Activated naive CD8-positive, alpha-beta T cell treated with anti-CD3 and anti-CD28 coated beads, Interleukin-2, amount 10 ng/mL, durations not matched to agents 7 days and 5 days (primary cell): Measurements from ENCODE around the gene IP6K2. TPM values are rescaled to one million over a fixed set of nuclear protein-coding genes. Genes with fewer than 3 reads are reported as not detected.

ENCODE experiments used
- ATAC-seq: fragments of 150-1000 bp; cut with Tn5 transposase; one replicate; pipeline ENCODE4 v1.10.0; 2021; ENCODE audit warnings: low read depth, moderate library complexity
- POLR2A ChIA-PET: fragments of 350-600 bp; sonication (Branson Sonifier 250); formaldehyde crosslinking; loops from one replicate; lab custom pipeline; 2021; ENCODE audit warnings: antibody characterized with exemption; lab: Charles Lee
- DNase-seq: peaks from one replicate; pipeline ENCODE4 v3.0.0; 2021
- H3K27ac Mint-ChIP-seq: one replicate; pipeline ENCODE4 v1.8.0; 2022; ENCODE audit warnings: mild to moderate bottlenecking, mixed read lengths
- H3K27me3 Mint-ChIP-seq: one replicate; pipeline ENCODE4 v1.8.0; 2022; ENCODE audit warnings: mild to moderate bottlenecking, moderate library complexity, mixed read lengths
- H3K36me3 Mint-ChIP-seq: one replicate; pipeline ENCODE4 v1.8.0; 2021; ENCODE audit warnings: mild to moderate bottlenecking, mixed read lengths
- H3K4me1 Mint-ChIP-seq: one replicate; pipeline ENCODE4 v1.8.0; 2021; ENCODE audit warnings: mixed read lengths
- H3K4me3 Mint-ChIP-seq: one replicate; pipeline ENCODE4 v1.8.0; 2022; ENCODE audit warnings: mild to moderate bottlenecking, moderate library complexity, mixed read lengths
- H3K9me3 Mint-ChIP-seq: one replicate; pipeline ENCODE4 v1.8.0; 2021; ENCODE audit warnings: mixed read lengths
- total RNA-seq, 2 experiments: library from RNA; stranded (reverse); gene quantifications; one replicate each; pipeline ENCODE4 v1.2.3, GENCODE V29; 2021

Gene IP6K2
- total RNA-seq, 2 experiments from 2014 or later: 68.4 to 72.0 TPM

- Mint-ChIP-seq H3K4me1 (peaks cover 8% of the 10 kb centered on the region), H3K36me3 (no peaks in the 10 kb centered on the region), H3K4me3 (peak within 1 kb of the TSS; percentile 82), H3K9me3 (no peaks in the 10 kb centered on the region), H3K27ac (peak within 1 kb of the TSS; percentile 84), H3K27me3 (peaks cover 8% of the 10 kb centered on the region)
- POLR2A ChIA-PET: interaction anchor here (0.6 to 1.6 kb wide), 2 partner anchors 11 to 329 kb away, joined by 3 to 5 read pairs; no protein-coding TSS in a partner anchor
- ATAC-seq: peak; percentile 41
- DNase-seq: peak; percentile 70
These were observed 54.1 kb downstream of the IP6K2 start, which contains the start of gene CELSR3 for GRCh38 chr3:48662753-48663488. TSS of gene CELSR3 (minus strand) at chr3:48662886. CDS start at chr3:48662634, 252 bp downstream.

DNA sequence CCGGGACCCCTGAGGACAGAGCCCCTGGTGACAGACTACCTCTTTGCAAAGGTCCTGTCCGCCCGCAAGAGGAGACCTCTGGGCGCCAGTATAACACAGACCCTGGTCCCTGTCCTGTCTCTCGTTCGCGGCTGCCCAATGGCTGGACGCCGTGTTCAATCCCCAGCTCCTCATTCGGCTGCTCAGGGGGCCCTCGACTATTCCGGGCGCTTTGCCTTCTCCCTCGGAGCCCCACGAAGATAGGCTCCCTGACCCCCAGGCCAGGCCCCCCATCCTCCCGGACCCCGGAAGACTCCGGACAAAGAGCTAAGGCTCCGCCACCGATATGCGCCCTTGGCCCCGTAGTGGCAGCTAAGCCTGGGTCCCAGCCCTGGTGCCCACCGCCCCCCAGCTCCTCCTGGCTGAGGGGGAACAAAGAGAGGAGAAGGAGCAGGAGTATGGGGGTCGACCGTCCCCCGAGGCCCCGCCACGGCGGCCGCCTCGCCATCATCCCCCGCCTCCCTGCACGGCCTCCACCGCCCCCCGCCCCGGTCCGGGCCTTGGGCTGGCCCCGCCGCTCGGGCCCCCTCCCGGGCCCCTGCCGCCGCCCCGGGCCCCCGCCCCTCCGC is 54.8 kb downstream of the IP6K2 start:
- Mint-ChIP-seq H3K36me3 (no peaks in the 10 kb centered on the region), H3K9me3 (no peaks in the 10 kb centered on the region), H3K4me3 (peak overlapping the region; percentile 53), H3K4me1 (peaks cover 13% of the 10 kb centered on the region), H3K27ac (no peak overlapping the region), H3K27me3 (peaks cover 8% of the 10 kb centered on the region)
- no peak for ATAC-seq
- DNase-seq: no peak
- POLR2A ChIA-PET: interaction anchor here (1.6 kb wide), 1 partner anchor 12 kb away, joined by 5 read pairs; no protein-coding TSS in a partner anchor

DNA sequence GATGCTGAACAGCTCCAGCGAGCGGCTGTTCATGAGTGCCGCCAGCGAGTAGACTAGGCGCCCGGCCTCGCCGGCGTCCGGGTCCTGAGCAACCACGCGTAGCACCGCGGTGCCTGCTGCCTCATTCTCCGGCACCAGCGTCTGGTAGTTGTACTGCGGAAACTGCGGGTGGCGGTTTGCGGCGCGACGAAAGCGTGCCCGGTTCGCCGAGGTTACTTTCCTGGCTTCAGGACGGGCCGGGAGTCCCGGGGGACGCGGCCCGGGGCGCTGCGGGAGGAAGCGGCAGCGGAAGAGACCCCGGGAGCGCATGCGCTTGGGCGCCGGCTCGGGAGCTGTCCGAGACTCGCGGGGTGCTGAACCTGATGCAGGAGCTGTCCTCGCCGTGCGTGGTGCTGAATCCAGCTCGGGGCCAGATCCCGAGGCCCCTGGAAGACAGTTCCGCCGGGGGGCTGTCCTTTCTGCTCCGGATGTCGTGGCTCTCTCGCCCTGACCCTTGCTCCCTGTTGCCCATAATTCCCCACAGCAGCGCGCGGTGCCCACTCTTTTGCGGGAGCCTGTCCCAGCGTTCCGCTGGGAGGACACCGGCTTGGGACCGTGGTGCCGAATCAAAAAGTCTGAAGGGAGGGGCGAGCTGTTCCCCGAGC is 55.4 kb downstream of the IP6K2 start:
- POLR2A ChIA-PET: no interaction called here
- peak; percentile 15 for ATAC-seq

GRCh38 chr3:48660800-48661400 is 56.1 kb downstream of the IP6K2 start:
- no peak overlapping the region for H3K27ac Mint-ChIP-seq
- no peak overlapping the region for H3K4me3 Mint-ChIP-seq
- no peaks in the 10 kb centered on the region for H3K36me3 Mint-ChIP-seq
- H3K27me3 Mint-ChIP-seq: peaks cover 8% of the 10 kb centered on the region
- ATAC-seq (no peak), DNase-seq (no peak)
- H3K9me3 Mint-ChIP-seq: no peaks in the 10 kb centered on the region
- POLR2A ChIA-PET: no interaction called here
- H3K4me1 Mint-ChIP-seq: peaks cover 13% of the 10 kb centered on the region

More for the DNA sequence above, 55.4 kb downstream of the IP6K2 start:
- peak; percentile 93 for DNase-seq
- H3K27me3 Mint-ChIP-seq: peaks cover 8% of the 10 kb centered on the region
- H3K36me3 Mint-ChIP-seq: no peaks in the 10 kb centered on the region
- no peaks in the 10 kb centered on the region for H3K9me3 Mint-ChIP-seq
- peaks cover 13% of the 10 kb centered on the region for H3K4me1 Mint-ChIP-seq
- no peak overlapping the region for H3K27ac Mint-ChIP-seq
- H3K4me3 Mint-ChIP-seq: peak overlapping the region; percentile 53

DNA sequence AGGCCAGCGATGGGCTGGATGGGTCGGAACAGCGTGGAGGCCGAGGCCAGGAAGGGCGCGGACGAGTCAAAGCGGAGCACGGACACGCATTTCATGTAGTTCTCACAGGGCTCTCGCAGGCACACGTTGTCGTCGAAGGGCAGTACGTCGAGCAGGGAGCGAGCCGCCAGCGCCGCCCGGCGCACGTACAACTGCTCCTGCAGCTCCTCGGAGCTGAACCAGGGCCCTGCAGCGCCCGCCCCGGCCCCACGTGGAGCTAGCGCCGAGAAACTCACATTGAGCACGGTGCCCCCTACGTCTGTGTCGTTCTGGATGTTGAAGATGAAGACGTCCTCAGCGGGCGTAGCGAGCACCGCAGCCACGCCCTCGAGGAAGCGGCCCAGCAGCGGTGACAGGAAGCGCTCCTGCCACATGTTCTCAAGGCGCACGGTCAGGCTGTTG is 60.2 kb downstream of the IP6K2 start:
- ATAC-seq (peak; percentile 13), DNase-seq (peak; percentile 63)
- peaks cover 6% of the 10 kb centered on the region for H3K27me3 Mint-ChIP-seq
- H3K36me3 Mint-ChIP-seq: peaks cover 9% of the 10 kb centered on the region
- POLR2A ChIA-PET: interaction anchor here (0.6 kb wide), 1 partner anchor 264 kb away, joined by 6 read pairs; no protein-coding TSS in a partner anchor
- peaks cover 12% of the 10 kb centered on the region for H3K4me1 Mint-ChIP-seq
- H3K27ac Mint-ChIP-seq: peak overlapping the region; percentile 84
- H3K9me3 Mint-ChIP-seq: no peaks in the 10 kb centered on the region
- peak overlapping the region; percentile 77 for H3K4me3 Mint-ChIP-seq

DNA sequence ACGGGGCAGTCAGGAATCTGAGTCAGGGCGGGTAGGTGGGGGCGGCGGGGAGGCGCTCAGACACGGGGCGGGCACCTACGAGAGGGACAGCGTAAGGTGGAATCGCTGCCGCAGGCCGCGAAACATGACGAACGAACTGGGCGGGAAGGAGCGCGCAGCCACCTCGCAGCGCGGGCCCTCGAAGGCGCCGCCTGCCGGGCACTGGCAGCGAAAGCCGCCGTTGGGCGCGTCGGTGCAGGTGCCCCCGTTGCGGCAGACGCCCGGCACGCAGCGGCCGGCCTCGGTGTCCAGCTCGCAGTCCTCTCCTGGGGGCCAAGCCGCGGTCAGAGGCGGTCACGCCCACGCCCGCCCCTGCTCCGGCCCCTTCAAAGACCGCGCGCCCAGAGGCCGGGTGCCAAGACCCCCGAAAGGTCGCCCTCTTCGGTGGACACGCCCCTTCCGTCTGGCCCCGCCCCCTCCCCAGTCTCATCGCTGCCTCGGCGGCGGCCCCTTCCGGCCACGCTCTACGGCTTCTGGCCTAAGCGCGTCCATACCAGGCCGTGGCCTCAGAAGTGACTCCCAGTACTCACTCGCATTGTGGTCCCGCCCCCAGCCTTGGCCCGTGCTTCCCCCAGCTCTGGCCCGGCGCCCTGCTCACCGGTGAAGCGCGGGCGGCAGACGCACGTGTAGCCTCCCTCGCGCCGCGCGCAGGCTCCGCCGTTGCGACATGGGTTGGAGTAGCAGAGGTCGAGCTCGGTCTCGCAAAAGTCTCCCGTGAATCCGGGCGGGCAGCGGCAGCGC is 60.8 kb downstream of the IP6K2 start:
- H3K27me3 Mint-ChIP-seq: peaks cover 4% of the 10 kb centered on the region
- peak overlapping the region; percentile 79 for H3K4me3 Mint-ChIP-seq
- H3K4me1 Mint-ChIP-seq: peaks cover 12% of the 10 kb centered on the region
- ATAC-seq: peak; percentile 77
- POLR2A ChIA-PET: interaction anchor here (0.6 to 2.4 kb wide), 2 partner anchors 20 to 265 kb away, joined by 6 to 7 read pairs; partner anchors contain the start of gene SLC26A6
- peaks cover 9% of the 10 kb centered on the region for H3K36me3 Mint-ChIP-seq
- DNase-seq: peak; percentile 95
- peak overlapping the region; percentile 86 for H3K27ac Mint-ChIP-seq
- no peaks in the 10 kb centered on the region for H3K9me3 Mint-ChIP-seq

DNA sequence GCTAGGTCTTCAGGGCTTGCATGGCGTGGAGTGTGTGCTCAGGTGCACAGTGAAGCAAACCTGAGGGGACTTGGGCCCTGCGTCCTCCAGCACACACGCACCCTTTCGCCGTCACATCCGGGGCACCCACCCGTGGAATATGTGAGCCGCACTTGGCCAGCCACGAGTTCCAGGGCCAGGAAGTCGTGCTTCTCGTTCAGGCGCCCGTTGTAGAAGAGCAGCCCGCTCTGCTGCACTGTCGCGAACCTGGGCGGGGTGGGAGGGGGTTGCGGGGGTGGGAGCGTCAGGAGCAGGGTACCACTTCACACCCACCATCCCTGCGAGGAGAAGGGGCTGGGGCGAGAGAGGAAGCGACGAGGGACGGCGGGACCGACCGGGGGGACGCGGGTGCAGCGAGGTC is 61.4 kb downstream of the IP6K2 start:
- H3K27ac Mint-ChIP-seq: peak overlapping the region; percentile 86
- POLR2A ChIA-PET: interaction anchor here (2.4 kb wide), 1 partner anchor 20 kb away, joined by 7 read pairs; the partner anchor contains the start of gene SLC26A6

GRCh38 chr3:48655063-48655462 is 62.0 kb downstream of the IP6K2 start:
- POLR2A ChIA-PET: interaction anchor here (2.4 kb wide), 1 partner anchor 19 kb away, joined by 7 read pairs; the partner anchor contains the start of gene SLC26A6
- H3K36me3 Mint-ChIP-seq: peaks cover 9% of the 10 kb centered on the region
- peak overlapping the region; percentile 79 for H3K4me3 Mint-ChIP-seq
- H3K27me3 Mint-ChIP-seq: peaks cover 4% of the 10 kb centered on the region
- H3K27ac Mint-ChIP-seq: peak overlapping the region; percentile 86
- peaks cover 12% of the 10 kb centered on the region for H3K4me1 Mint-ChIP-seq
- ATAC-seq (no peak), DNase-seq (no peak)
- no peaks in the 10 kb centered on the region for H3K9me3 Mint-ChIP-seq

More for the DNA sequence above, 61.4 kb downstream of the IP6K2 start:
- H3K27me3 Mint-ChIP-seq: peaks cover 4% of the 10 kb centered on the region
- peak; percentile 58 for ATAC-seq
- peak; percentile 69 for DNase-seq
- peaks cover 9% of the 10 kb centered on the region for H3K36me3 Mint-ChIP-seq
- peak overlapping the region; percentile 79 for H3K4me3 Mint-ChIP-seq
- H3K4me1 Mint-ChIP-seq: peaks cover 12% of the 10 kb centered on the region
- no peaks in the 10 kb centered on the region for H3K9me3 Mint-ChIP-seq

- DNase-seq (no peak), ATAC-seq (no peak)
- Mint-ChIP-seq H3K27ac (no peak overlapping the region), H3K27me3 (peaks cover 2% of the 10 kb centered on the region), H3K9me3 (no peaks in the 10 kb centered on the region), H3K4me3 (no peak overlapping the region), H3K4me1 (peaks cover 12% of the 10 kb centered on the region), H3K36me3 (peaks cover 9% of the 10 kb centered on the region)
- POLR2A ChIA-PET: no interaction called here
These were observed 63.9 kb downstream of the IP6K2 start for GRCh38 chr3:48652923-48653715.

- Mint-ChIP-seq H3K9me3 (no peaks in the 10 kb centered on the region), H3K4me3 (no peak overlapping the region), H3K27me3 (peaks cover 2% of the 10 kb centered on the region), H3K4me1 (peaks cover 7% of the 10 kb centered on the region), H3K36me3 (peaks cover 9% of the 10 kb centered on the region), H3K27ac (no peak overlapping the region)
- no peak for ATAC-seq
- no peak for DNase-seq
- POLR2A ChIA-PET: no interaction called here
These were observed 65.2 kb downstream of the IP6K2 start for GRCh38 chr3:48651771-48652170.

GRCh38 chr3:48650723-48651122 is 66.3 kb downstream of the IP6K2 start:
- Mint-ChIP-seq H3K27me3 (peaks cover 2% of the 10 kb centered on the region), H3K9me3 (no peaks in the 10 kb centered on the region), H3K4me1 (peaks cover 7% of the 10 kb centered on the region), H3K36me3 (peaks cover 9% of the 10 kb centered on the region), H3K4me3 (no peak overlapping the region), H3K27ac (no peak overlapping the region)
- ATAC-seq (no peak), DNase-seq (no peak)
- POLR2A ChIA-PET: no interaction called here
